CMK (cell line): ENCODE results near the gene BARD1.
"Not testable (repeated sequence)": the region's sequence is repeated elsewhere in the genome, so short reads cannot be mapped to it uniquely, and the experiment has no call there.

ENCODE experiments used
- DNase-seq: peaks from one replicate; pipeline ENCODE4 v3.0.0-alpha.2; 2010; ENCODE audit warnings: low read depth

BARD1 gene

DNA sequence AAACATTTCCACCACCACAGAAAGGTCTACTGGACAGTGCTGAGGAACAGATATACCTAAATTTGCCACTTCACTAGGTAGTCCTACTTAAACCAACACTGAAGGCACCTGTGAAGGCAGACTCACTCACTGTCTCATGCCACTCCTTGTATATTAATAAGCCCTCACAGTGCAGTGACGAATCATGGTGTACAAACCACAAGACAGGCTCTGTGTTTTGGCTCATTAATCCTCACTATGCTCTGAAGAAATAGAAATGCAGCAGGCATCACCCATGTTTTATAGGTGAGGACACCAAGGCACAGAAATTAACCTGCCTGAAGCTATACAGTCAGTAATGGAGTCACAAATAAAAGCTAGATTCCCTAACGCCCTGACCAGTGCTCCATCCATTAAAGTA lies 44.3 kb downstream of the BARD1 start:
- DNase-seq, result no peak

DNA sequence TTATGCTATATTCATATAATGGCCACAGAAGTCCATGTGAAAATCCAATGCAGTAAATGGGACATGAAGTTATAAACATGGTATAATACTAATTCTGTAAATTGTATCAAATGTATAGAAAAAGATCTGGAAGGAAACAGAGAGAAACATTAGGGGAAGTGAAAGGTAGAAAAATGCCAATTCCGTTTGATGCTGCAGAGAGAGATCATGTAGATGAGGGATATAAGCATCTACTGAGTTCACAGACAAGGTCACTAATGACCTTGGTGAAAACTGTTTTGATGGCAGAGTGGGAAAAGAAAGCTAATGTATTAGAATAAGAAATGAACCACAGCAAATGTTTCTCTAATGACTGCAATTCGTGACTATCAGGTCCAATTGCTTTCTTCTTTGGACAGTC lies 56.0 kb downstream of the BARD1 start:
- DNase-seq, result no peak

DNA sequence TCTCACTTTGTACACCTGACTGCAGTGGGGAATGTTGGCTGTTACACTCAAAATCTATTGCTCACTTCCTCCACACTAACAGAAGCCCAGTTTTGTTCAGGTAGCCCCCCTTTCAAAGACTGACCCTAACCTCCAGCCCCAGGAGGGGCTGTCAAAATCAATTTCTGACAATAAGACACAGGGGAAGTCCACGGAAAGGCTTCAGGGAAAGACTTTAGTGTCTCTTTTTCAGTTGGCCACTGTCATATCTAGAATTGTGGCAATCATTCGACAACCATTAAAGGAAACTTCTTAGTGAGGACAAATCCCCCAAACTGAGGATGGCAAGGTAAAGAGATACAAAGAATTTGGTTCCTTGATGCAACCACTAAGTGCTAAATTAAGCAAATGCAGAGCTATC lies 59.0 kb downstream of the BARD1 start:
- DNase-seq, result no peak

DNA sequence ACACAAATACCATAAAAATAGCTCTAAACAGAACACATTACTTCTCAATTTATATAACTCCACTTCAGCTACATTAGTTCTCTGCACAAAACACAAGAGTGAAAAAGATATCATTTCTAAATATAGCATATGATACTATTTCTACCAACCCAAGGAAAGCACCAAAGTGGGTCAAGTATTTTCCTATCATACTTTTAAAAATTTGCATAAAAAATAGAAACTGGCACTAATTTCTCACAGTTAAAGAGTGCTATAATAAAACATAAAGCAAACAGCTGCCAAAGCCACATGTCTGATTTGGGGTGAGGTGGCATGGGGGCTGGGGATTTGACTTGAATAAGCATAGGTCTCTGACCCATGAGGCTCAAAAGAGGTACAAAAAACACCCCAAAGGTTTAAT lies 61.5 kb downstream of the BARD1 start:
- no peak for DNase-seq

DNA sequence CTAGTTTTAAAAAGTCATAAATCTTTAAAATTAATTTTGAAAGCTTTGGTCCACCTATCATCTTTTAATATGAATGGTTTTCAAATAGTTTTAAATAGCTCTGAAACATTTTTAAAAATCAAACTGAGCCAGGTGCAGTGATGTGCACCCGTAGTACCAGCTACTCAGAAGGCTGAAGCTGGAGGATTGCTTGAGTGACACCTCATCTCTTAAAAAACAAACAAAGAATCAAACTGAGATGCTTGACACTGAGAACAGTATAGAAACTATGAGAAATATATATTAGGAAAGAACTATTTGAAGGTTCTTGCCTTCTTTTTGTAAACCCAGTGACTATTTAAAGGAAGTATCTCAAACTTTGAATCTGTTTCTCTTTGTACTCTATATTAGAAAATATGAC lies 67.4 kb downstream of the BARD1 start:
- DNase-seq, result no peak

DNA sequence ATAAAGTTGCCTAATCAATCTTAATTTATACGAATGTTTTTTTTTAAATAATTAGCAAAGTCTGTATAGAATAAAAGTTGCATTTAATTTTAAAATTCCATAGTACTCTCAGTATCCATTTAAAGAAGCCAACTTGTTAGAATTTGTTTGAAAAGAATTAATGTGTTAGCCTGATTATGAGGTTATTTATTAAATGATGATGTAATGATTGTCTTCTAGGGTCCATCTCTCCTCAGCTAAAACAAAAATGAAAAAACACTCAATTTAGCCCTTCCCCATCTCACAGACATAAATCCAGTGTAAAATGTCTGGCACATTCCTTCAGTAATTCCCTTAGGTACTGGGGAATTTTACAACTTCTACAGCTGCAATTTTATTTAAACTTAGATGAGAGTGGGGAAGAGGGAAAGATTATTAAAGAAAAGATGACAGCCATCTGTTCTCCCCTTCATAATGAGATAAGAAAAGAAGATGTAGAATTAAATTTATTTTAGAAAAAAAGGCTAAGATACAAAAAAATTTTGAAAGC lies 68.6 kb downstream of the BARD1 start:
- DNase-seq, result no peak

DNA sequence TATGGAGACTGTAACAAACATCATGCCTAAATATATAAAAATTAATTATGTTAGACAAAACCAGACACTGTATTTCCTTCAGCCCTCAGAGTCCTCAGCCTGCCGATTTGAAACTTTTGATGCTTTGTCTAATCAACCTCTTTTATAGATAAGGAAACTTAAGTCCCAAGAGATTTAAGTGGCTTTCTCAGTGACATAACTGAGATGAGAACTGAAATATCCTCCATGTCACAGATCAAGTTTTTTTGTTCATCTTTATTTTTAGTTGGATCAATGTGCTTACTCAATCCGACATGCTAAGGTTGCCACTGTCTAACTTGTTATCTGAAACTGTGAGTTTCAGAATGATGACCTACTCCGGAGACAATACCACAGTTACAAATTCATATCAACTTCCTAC lies 72.3 kb downstream of the BARD1 start:
- DNase-seq, result no peak

DNA sequence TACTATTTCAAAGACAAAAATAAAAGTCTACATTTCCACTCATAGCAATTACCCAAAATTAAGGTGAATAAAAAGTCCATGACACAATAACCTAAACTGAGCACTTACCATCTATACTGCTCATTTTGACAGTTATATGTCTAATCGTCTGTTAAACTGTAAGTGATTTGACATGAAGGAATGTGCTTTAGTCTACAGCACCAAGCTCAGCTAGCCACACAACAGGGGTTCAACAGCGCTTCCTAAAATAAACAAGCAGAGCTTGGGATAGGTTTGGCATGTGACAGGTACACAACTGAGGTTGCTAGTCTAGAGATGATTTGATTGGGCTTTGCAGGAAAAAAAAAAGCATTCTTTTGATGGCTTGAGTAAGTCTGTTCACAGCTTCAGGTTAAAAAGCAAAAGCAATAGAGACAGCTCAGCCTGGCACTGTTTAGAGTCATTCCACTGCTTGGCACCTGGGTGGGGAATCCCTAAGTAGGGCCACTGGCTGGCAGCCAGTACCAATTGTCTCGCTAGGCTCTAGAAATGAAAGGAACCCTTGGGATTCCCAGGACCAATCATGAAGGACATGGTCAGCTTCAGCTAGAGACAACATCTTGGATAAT lies 78.6 kb downstream of the BARD1 start:
- no peak for DNase-seq

DNA sequence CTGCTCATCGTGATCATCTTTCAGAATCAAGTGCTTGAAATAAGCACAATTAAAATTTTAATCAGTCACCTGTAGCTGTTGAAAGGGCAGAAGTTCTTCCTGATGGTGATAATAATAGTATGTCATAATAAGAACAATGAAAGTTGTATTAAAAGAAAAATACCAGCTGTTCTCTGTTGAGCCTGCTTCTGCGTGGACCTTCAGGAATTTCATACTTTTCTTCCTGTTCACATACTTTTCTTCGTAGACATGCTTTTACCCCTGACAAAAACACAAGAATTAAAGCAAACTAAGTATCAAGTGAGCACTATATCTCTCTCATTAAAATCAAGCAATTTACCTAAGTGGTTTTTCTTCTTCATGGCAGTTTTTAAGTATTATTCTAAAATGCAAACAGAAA lies 79.2 kb downstream of the BARD1 start:
- DNase-seq, result no peak

DNA sequence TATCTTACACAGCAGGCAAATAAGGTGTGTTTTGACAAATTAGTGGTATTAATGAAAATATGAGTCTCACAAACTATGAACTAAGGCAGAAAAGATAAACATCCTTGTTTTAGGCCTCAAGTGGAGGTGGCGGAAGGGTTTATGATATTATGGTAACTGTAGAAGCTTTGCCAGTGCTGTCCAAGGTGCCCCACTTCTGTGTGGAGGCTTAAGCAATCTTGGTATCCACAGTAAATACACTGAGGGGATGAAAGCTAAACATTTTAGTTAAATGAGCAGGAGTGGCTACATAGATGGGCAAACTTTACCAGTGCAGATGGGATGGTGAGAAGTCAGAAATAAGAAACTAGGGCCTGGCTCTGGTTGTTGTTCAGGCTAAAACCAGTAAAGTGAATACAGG lies 84.7 kb downstream of the BARD1 start:
- no peak for DNase-seq

DNA sequence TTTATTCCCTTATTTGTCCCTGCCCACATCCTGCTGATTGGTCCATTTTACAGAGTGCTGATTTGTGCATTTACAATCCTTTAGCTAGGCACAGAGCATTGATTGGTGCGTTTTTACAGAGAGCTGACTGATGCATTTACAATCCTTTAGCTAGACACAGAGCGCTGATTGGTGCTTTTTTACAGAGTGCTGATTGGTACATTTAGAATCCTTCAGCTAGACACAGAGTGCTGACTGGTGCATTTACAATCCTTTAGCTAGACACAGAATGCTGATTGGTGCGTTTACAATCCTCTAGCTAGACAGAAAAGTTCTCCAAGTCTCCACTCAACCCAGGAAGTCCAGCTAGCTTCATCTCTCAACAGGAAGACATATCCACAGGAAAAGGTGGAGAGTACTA lies 91.6 kb downstream of the BARD1 start:
- not testable (repeated sequence) for DNase-seq

DNA sequence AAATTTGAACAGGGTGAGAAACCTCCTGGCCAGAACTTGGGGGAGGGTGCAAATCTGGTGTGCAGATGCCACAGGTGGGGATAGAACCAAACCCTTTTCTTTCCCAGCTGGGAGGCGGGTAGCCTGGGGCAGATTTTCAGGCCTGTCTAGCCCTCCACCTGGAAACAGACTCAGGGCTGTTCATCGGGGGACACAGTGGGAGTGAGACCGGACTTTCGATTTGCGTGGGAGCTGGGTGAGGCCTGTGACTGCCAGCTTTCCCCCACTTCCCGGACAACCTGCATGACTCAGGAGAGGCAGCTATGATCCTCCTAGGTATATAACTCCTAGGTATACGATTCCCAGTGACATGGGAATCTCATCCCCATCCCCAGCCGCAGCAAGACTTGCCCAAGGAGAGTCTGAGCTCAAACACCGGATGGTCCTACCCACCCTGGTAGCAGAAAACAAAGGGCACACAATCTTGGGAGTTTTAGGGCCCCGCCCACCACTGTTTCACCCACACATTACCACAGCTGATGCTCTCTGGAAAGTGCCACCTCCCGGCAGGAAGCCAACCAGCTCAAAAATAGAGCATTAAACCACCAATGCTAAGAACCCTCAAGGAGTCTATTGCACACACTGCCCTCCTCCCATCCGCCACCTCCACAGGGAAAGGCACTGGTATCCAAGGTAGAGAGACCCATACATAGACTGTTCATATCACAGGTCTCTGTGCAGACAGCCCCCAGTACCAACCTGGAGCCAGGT lies 92.5 kb downstream of the BARD1 start:
- DNase-seq, result no peak

DNA sequence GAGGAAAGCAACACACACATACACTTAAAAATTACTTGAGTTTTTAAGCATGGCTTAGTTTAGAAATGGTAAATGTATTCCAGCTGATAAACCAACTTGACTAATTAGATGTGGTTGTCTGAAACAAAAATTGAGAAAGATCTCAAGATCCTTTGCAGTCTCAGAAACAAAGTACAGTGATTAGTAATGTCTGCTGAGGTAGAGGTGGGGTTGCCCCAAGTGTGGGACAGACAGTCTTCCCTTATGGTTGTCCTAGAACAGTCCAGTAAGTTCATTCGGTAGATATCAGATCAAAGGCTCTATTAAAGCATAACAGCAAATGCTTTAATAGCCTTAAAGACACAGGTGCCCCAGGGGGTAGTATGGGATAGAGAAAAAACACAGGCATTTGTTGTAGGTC lies 94.5 kb downstream of the BARD1 start:
- no peak for DNase-seq

DNA sequence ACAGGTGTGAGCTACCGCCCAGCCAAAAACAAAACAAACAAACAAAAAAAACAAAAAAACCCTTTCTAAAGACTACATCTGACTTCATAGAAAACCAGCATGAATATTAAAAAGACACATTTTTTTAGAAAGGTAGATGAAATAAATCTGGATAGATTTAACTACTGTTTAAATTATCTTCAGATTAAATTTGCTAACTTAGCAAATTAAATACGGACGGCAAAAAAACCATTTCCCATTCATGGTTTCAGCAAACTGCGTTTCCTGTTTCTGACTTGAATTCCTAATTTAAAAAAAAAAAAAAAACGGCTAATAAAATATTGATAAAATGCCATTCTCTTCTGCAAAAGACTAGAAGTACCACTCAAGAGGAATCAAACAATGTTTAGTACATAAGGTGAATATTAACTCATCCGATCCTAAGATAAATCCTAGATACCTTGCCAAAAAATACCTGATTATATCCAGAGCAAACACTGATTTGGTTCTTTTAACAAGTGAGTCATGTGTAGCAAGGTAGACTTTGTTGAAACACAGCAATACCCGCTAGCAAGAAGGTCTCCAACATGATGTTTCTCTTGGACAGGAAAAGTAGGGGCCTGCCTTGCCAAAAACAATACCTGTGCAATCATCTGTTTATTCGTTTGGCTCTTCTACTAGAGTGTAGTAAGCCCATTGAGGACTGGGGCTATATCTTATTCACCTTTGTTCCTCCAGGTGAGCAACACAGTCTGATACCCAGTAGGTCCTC lies 96.2 kb downstream of the BARD1 start:
- DNase-seq, result no peak

DNA sequence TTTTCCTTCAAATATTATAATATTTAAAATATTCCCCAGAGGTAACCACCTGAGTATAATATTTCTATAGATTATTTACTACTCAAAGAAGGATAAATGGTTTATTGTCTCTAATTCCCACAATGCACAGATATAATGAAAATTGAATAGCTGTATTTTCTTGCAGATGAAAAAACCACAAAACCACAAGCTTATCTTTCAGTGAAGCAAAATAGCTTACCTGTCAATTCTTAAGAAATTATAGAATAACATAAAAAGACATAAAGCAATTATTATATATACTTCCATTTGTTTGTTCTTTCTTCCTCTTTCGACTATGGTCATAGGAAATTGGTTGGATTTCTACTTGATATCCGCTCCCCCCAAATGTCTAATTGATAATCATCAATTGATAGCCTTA lies 98.8 kb downstream of the BARD1 start:
- DNase-seq, result no peak

DNA sequence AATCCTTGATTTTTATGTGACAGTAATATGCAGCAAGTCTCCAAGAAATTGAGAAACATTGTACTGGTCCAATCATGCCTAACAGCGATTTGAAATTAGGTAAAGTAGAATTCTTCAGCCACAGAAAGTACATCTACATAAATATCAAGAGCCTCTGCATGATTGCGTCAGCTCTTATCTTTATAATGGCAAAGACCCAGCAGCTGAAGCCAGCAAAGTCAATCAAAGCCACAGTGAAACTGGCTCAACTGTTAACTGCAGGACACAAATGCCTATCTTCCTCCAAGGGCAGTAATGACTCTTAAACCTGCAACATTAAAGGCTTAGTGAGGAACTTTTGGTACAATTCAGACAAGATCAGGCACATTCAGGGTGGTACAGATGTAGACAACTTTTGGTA lies 102.5 kb downstream of the BARD1 start:
- no peak for DNase-seq

DNA sequence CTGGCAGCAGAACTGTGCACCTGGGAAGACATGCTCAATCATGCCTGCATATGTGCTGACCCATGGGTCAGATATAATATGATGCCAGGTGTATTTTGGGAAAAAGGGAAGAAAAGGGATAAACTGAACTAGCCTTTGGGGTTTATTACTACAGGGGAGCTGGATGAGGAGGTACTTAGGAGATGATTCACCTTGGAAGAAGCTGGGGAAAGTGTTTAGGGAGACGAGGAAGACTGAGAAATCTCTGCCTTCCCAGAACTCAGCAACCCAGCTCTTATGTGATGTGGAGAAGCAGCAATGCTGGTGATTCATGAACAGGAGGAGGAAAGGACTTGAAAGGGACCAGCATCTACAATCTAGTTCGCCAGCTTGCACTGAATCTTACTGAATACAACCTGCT lies 110.2 kb downstream of the BARD1 start:
- DNase-seq, result no peak

DNA sequence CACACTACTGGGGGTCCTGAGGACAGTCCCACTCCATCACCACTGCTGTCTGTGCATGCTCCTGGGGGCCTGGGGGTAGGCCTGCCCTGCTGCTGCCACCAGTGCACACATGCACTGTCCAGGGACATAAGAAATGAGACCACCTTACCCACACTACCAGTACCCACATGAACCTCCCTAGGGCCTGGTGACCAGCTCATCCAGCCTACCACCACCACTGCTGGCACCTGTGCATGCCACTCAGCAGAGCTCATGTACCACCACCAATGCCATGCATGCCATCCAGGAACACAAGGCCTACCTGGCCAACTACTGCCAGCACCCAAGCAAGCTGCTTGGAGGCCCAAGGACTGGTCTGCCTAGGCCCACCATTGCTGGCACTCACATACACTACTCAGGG lies 112.8 kb downstream of the BARD1 start:
- no peak for DNase-seq

DNA sequence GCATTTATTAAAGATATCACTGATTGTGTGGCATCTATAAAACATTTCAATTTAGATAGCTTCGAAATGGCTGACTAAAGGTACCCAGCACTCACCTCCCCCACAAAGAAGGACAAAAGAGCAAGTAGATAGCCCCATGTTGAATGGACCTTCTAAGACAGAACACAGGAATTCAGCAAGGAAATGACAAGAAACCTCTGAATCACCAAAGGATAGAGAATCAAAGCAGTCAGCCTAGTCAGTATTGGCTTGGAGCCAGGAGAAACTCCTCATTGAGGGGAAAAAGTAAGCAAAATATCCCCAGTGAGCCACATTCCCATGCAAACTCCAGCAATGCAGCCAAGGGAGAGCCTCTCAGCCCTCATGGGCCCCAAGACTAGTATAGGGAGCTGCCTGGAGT lies 113.7 kb downstream of the BARD1 start:
- DNase-seq, result no peak

DNA sequence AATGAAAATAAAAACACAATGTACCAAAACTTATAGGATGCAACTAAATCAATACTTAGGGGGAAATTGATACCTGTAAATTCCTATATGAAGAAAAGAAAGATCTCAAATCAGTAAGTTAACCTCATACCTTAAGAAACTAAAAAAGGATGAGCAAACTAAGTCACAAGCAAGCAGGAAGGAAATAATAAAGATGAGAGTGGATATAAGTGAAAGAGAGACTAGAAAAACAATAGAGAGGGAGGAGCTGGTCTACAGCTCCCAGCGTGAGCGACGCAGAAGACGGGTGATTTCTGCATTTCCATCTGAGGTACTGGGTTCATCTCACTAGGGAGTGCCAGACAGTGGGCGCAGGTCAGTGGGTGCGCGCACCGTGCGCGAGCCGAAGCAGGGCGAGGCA lies 125.9 kb downstream of the BARD1 start:
- DNase-seq, result not testable (repeated sequence)

DNA sequence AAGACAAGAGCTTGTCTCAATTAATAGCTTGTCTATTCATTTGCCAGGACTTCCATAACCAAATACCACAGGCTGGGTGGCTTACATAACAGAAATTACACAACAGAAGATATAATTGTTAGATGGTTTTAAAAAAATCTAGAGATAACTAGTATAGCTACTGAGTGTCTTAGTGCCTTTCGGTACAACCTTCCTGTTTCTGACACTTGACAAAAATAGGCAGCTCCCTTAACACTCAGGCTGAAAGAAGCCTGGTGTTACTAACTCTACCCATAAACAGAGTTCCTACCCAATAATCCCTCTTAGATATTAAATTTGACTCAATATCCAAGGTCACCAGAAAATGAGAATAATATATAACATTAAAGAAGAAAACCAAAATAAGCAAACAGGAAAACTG lies 129.7 kb downstream of the BARD1 start:
- DNase-seq, result no peak

DNA sequence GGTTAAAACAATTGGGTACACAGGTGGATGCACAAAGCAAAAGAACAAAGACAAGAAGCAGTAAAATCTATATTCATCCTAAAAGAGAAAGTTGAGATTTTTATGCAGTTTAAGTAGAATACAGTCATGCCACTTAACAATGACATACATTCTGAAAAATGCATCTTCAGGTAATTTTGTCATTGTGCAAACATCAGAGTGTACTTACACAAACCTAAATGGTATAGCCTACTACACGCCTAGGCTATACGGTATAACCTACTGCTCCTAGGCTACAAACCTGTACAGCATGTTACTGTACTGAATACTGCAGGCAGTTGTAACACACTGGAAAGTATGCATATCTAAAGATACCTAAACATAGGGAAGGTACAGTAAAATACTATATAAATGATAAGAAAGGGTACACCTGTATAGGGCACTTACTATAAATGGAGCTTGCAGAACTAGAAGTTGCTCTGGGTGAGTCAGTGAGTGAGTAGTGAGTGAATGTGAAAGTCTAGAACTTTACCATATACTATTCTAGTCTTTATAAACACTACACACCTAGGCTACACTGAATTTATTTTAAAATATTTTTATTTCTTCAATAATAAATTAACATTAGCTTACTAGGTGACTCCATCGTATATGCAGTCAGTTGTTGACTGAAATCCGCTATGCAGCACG lies 132.9 kb downstream of the BARD1 start:
- no peak for DNase-seq
